ENCODE data around the gene DBNDD1.

GRCh38 chr16:90018297-90018651 is 982 bp downstream of the DBNDD1 start:
- TF ChIP-seq, protein P1, sequence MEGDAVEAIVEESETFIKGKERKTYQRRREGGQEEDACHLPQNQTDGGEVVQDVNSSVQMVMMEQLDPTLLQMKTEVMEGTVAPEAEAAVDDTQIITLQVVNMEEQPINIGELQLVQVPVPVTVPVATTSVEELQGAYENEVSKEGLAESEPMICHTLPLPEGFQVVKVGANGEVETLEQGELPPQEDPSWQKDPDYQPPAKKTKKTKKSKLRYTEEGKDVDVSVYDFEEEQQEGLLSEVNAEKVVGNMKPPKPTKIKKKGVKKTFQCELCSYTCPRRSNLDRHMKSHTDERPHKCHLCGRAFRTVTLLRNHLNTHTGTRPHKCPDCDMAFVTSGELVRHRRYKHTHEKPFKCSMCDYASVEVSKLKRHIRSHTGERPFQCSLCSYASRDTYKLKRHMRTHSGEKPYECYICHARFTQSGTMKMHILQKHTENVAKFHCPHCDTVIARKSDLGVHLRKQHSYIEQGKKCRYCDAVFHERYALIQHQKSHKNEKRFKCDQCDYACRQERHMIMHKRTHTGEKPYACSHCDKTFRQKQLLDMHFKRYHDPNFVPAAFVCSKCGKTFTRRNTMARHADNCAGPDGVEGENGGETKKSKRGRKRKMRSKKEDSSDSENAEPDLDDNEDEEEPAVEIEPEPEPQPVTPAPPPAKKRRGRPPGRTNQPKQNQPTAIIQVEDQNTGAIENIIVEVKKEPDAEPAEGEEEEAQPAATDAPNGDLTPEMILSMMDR (conservative IDR thresholded peaks at IDR 0.05; ENCODE audit: low read depth, low read length) = no peak
- no peak for TF ChIP-seq EZH2 (IDR thresholded peaks at IDR 0.05; ENCODE audit: borderline replicate concordance, low read depth, low read length, poor library complexity, severe bottlenecking)
